DMS79 (cell line): Measurements from ENCODE around the gene RAB3C.
A peak's percentile ranks its signal among the peaks of the same experiment; 100 is the strongest.
"Not testable (repeated sequence)": the region's sequence is repeated elsewhere in the genome, so short reads cannot be mapped to it uniquely, and the experiment has no call there.

ENCODE experiments used
- DNase-seq: peaks from one replicate; lab custom pipeline; 2025; lab: John Stamatoyannopoulos, UW

RAB3C gene, protein sequence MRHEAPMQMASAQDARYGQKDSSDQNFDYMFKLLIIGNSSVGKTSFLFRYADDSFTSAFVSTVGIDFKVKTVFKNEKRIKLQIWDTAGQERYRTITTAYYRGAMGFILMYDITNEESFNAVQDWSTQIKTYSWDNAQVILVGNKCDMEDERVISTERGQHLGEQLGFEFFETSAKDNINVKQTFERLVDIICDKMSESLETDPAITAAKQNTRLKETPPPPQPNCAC

DNA sequence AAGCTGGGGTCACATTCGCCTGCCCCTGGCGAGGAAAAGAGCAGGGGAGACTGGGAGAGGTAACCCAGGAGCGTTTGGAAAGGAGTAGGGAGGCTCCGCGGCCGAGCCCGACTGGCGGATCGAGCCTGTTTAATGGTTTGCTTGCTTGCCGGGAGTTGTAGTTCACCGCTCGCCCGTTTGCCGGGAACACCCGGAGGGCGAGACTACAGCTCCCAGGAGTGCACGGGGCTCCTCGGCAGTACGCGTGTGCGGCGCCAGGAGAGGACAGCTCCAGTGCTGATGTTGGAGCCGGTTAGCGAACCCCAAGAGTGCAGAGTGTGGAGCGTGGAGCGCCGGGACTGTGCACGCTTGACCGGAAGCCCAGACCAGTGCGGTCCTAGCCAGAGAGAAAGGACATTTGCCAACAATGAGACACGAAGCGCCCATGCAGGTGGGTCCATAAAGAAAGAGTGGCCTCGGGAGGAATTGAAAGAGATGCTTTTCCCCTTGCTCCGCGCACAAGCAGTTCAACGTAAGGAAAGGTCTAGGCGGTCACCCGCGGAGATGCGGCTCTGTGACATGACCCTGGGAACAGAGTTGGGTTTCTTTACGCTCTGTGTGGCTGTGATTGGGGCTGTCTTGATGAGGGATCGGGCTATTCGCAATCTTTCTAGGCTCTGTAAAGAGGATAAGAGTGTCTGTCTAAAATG is at the start of gene RAB3C:
Gene RAB3C, plus strand, starts transcription at position 273 of the 689 bp plus-strand sequence. Its CDS starts 134 bp downstream, at position 407.
- peak; percentile 87 for DNase-seq

DNA sequence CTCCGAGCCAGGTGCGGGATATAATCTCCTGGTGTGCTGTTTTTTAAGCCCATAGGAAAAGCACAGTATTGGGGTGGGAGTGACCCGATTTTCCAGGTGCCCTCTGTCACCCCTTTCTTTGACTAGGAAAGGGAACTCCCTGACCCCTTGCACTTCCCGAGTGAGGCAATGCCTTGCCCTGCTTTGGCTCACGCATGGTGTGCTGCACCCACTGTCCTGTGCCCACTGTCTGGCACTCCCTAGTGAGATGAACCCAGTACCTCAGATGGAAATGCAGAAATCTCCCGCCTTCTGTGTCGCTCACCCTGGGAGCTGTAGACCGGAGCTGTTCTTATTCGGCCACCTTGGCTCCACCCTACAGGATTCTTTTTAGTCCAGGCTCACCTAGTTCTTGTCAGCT is 40.9 kb upstream of the RAB3C start:
- not testable (repeated sequence) for DNase-seq

DNA sequence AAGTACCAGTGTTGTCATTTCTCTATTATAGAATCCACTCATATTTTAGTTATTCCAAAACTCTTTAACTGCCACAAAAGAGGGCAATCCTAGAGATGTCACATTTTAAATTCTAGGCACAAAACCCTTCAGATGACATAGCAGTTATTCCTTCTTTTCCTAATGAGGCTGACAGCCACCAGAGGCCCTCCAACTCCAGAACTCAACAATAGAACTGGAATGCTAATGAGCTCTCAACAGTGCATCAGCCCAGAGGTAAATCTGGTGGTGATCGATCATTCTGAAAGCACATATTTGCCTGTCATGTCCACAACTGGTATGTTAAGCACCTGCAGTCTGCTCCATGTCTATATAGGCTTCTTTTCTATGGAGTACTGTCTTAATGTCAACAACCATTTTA is 40.2 kb upstream of the RAB3C start:
- no peak for DNase-seq

DNA sequence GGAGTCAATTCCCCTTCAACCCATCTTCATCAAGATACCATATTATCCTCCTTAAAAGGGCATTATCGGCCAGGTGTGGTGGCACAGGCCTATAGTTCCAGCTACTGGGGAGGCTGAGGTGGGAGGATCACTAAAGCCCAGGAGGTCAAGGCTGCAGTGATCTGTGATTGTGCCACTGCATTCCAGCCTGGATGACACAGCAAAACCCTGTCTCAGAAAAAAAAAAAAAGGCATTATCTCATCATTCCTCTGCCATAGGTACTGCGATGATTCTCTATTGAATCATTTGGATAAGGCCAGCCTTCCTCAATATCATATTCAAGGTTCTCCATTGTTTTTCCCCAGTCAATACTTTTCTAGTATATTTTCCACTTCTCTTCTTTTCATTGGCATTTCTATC is 39.2 kb upstream of the RAB3C start:
- no peak for DNase-seq

DNA sequence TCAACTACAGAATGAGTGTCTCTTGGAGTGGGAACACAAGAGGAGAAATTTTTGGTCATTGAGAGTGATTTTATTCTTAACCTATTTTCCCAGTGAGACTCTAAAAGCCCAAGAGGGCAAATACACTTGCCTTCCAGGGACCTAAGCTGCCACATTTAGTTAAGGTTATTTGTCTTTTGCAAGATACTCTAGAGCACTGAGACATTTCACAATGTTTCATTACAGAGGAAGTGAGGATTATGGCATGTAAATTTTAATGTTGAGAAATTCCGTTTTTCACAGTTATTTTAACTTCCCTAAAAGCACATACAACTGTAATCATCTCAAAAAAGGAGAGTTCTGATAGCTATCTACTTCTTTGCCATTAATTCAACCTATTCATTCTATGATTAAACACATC is 38.7 kb upstream of the RAB3C start:
- DNase-seq: no peak

DNA sequence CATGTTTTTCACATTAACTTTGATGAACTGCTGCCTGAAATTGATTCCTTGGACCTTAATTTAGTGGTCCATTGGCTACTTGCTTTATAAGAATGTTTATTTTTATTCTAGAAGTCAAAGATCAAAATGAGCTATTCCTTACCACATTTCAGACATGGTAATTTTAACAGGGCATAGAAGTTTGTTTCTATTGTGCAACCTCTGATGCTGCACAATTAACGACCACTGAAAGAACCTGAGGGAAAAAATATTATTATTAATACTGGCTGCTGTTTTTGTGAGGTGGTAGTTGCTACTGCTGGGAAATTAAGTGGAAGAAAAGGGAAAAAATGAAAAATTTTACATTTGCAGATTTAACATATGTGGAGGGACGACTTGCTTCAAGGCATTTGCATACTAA is 37.9 kb upstream of the RAB3C start:
- no peak for DNase-seq

DNA sequence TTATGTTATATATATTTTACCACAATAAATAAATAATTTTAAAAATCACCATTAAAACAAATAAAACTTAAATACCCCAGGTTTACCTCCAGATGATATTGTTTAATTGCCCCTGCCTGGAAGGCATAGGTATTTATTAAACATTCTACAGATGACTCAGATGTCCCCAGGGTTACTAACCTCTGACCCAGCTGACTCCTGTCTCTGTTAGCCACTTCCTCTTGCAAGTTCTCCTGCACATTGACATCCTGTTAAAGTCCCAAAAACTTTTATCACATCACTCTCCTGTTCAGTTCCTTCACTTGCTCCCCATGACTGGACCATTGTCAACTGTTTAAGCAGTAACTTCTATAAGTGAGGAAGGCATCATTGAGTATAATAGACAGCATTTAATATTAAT is 37.0 kb upstream of the RAB3C start:
- DNase-seq: no peak

DNA sequence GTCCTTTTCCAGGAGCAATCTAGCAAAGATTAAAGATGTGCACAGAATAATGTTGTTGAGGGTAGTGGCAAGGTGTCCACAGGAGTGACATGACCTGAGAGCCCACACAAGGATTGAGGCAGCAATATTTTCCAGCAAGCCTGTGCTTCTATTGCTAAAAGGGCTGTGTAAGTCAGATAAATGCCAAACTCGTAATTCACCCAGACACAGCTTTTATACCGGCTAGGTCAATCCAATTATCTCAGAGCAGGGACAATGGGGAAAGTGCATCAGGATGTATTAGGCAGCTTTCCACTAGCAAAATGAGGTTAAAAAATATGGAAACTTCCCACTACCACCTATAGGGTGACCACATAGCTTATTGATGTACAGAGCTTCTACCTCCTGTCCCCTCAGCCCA is 34.8 kb upstream of the RAB3C start:
- DNase-seq: no peak

DNA sequence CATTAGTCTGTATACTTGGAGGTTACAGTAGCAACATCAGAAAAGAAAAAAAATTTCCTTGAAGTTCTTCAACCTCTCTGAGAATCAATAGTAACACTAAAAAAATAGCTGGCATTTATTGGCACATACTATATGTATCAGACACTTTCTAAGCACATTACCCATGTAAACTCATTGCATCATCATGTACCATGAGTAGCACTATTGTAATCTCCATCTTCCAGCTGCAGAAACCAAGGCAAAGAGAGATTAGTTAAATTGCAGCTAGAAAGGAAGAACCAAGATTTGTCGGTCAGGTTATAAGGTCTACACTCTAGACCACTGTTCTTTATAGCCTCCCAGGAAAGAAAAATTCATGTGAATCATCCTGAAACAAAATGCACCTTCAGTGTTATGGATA is 31.4 kb upstream of the RAB3C start:
- DNase-seq: no peak

DNA sequence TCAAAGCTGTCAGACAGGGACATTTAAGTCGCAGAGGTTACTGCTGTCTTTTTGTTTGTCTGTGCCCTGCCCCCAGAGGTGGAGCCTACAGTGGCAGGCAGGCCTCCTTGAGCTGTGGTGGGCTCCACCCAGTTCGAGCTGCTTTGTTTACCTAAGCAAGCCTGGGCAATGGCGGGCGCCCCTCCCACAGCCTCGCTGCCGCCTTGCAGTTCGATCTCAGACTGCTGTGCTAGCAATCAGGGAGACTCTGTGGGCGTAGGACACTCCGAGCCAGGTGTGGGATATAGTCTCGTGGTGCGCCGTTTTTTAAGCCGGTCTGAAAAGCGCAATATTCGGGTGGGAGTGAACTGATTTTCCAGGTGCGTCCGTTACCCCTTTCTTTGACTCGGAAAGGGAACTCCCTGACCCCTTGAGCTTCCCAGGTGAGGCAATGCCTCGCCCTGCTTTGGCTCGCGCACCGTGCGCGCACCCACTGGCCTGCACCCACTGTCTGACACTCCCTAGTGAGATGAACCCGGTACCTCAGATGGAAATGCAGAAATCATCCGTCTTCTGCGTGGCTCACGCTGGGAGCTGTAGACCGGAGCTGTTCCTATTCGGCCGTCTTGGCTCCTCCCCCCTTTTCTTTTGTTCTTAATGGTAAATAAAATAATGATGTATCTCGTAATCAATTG is 25.1 kb upstream of the RAB3C start:
- not testable (repeated sequence) for DNase-seq

DNA sequence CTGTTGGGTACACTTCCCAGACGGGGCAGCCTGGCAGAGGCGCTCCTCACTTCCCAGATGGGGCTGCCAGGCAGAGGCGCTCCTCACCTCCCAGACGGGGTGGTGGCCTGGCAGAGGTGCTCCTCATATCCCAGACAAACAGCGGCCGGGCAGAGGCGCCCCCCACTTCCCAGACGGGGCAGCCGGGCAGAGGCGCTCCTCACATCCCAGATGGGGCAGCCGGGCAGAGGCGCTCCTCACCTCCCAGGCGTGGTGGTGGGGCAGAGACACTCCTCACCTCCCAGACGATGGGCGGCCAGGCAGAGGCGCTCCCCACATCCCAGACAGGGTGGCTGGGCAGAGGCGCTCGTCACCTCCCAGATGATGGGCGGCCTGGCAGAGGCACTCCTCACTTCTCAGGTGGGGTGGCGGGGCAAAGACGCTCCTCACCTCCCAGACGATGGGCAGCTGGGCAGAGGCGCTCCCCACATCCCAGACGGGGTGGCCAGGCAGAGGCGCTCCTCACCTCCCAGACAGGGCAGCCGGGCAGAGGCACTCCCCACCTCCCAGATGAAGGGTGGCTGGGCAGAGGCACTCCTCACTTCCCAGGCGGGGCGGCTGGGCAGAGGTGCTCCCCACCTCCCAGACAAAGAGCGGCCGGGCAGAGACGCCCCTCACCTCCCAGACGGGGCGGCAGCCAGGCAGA is 19.7 kb upstream of the RAB3C start:
- DNase-seq: not testable (repeated sequence)

DNA sequence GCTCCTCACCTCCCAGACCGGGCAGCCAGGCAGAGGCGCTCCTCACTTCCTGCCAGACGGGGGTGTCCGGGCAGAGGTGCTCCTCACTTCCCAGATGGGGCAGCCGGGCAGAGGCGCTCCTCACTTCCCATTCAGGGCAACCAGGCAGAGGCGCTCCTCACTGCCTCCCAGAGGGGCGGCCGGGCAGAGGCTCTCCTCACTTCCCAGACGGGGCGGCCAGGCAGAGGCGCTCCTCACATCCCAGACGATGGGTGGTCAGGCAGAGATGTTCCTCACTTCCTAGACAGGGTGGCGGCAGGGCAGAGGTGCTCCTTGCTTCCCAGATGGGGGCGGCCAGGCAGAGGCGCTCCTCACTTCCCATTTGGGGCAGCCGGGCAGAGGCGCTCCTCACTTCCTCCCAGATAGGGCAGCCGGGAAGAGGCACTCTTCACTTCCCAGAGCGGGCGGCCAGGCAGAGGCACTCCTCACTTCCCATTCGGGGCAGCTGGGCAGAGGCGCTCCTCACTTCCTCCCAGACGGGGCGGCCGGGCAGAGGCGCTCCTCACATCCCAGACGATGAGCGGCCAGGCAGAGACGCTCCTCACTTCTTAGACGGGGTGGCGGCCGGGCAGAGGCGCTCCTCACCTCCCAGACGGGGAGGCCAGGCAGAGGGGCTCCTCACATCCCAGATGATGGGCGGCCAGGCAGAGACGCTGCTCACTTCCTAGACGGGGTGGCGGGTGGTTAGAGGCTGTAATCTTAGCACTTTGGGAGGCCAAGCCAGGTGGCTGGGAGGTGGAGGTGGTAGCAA is 18.6 kb upstream of the RAB3C start:
- not testable (repeated sequence) for DNase-seq

DNA sequence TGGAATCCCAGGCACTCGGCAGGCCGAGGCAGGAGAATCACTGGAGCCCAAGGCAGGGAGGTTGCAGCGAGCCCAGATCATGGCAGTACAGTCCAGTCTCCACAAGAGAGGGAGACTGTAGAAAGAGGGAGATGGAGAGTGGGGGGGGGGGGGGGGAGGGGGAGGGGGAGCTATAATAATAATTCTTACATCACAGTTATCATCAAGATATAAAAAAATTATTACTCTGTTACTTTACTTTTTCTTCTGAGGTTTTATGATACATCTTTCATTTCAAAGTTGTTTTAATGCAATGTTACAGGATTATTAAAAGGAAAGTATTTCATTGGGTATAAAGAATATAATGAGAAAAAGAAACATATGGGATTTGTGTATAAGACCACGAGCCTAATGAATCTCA is 17.8 kb upstream of the RAB3C start:
- DNase-seq: no peak

DNA sequence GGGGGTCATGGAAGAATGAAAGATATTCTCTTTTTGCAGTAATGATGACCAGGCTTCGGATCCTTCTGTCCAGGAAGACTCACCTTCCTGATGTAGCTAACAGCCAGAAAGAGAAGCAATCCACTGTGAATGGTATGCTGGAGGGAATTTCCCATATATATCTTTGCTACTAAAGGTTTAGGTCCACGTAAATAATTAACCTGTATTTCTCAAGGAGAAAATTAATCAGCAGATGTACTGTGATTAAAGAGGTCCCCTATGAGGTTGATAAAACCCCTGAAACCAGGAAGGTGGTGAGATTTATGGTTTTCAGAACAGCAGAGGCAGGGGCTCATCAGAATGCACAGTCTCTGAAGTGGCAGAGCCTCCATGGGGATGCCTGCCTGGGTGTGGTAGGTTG is 11.4 kb upstream of the RAB3C start:
- no peak for DNase-seq

DNA sequence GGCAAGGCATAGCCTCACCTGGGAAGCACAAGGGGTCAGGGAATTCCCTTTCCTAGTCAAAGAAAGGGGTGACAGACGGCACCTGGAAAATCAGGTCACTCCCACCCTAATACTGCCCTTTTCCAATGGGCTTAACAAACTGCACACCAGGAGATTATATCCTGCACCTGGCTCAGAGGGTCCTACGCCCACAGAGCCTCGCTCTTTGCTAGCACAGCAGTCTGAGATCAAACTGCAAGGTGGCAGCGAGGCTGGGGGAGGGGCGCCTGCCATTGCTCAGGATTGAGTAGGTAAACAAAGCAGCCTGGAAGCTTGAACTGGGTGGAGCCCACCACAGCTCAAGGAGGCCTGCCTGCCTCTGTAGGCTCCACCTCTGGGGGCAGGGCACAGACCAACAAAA is 9.9 kb upstream of the RAB3C start:
- DNase-seq: not testable (repeated sequence)

DNA sequence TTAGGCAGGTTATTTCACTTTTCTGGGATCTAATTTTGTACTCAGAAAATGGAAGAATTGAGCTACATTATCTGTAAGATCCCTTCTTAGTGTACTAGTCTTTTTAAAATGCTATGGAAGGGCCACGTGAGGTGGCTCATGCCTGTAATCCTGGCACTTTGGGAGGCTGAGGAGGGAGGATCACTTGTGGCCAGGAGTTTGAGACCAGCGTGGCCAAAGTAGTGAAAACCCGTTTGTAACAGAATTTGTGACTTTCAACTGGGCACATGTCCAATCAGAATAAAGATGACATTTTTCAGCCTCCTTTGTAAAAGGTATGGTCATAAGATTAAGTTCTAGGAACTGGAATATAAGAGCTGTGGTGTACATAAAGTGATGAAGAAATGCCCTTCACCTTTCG is 3.1 kb upstream of the RAB3C start:
- DNase-seq: no peak

DNA sequence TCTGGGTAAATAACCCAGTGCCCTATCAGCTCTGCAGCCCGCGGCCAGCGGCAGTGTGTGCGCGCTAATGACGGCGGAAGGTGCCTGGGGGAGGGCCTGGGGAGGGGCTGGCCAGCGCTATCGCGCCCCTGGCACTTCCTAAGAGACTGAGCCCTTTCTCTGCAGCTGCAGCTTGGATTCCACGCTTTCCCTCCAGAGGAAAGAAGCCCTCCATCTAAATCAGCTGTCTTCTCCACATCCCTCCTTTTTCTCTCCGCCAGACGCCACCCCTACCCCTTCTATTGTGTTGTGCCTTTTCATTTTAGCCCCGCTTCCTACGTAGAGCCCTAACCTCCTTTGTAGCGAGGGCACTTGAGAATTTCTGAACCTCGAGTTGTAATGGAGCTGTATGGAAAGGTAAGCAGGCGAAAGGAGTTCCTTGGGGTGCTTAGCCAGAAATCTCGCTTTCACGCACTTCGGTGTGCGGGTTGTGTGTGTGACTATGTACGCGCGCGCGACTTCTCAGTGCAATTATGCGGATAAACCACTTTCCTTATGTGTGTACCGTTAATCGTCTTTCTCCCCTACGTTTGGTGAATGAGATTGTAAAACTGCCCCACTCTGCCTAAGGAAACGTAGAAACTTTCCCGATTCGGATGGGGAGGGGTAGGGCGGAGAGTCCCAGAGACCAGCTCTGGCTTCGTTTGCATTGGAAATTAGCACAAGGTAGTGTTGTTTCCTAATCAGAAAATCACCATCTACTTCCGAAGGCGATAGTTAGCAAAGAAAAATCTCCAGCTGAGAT is 664 bp upstream of the RAB3C start:
- DNase-seq: peak; percentile 10

DNA sequence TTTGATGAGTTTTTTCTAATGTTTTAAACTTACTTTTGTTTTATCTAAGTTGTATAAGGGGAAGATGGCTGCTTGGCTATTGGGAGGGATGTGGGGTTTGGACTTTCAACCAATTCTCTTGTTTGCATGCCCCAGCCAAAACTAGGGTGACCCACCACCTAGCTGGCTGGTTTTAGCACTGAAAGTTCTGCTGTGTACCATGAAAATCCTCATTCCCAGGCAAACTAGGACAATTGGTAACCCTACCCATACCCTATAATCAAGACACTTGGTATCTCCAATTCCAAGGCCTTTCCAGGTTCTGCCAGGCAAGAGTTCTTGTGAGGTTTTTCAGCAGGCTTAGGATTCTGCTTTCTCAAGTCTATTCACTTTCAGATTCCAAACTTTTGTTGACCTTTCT is 13.1 kb downstream of the RAB3C start:
- DNase-seq: no peak

DNA sequence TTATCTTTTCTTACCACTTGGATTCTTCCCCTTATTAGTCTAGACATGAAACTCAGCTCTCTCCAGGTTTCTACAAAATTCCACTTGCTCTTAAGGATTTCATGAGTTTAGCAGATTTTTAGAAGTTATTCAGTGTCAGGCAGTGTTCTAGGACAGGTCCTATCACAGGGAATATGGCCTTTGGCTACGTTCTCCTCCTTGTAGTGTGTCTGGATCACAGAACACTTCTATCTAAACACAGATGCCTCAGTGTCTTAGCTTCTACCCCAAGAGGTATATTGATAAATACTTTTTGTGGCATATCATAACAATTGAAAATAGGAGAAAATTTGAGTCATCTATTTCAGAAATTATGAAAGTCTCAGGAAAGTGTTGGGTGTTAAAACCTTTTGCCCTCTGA is 15.6 kb downstream of the RAB3C start:
- DNase-seq: no peak

DNA sequence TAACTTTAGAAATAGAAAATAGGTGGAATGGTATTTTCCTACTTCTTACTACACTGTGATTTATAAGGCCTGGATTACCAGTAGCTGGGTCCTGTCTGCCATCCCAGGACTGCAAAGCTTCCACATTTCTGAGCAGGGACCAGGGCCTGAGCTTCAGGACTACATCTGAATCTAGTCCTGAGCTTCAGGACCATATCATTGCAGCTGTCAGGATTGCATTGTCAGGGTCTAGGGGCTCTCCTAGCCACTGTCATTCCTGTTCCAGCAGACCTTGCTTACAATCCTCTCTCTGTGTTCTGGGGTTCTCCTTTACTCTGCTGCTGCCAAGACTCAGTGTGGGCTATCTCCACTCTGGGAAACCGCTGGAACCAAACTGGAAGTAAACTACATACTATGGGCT is 16.3 kb downstream of the RAB3C start:
- no peak for DNase-seq

DNA sequence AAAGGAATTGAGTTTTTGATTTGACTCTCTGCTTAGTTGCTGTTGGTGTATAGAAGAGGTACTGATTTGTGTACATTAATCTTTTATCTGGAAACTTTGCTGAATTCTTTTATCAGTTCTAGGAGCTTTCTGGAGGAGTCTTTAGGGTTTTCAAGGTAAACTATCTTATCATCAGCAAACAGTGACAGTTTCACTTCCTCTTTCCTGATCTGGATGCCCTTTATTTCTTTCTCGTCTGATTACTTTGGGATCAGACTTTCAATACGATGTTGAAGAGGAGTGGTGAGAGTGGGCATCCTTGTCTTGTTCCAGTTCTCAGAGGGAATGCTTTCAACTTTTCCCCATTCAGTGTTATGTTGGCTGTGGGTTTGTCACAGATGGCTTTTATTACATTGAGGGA is 17.7 kb downstream of the RAB3C start:
- not testable (repeated sequence) for DNase-seq
